ENCODE data around the gene ANKRD65. TPM values are rescaled to one million over a fixed set of nuclear protein-coding genes. Genes with fewer than 3 reads are reported as not detected.
A peak's percentile ranks its signal among the peaks of the same experiment; 100 is the strongest.

The ANKRD65 gene
- total RNA-seq, 1 experiment from 2014 or later = 14.7 TPM

GRCh38 chr1:1426496-1427105, 5.5 kb upstream of the ANKRD65 start:
- no peak for DNase-seq
- Histone ChIP-seq H4K20me1 (ENCODE audit: insufficient read depth) (no peaks in the 10 kb centered on the region), H3K9me3 (ENCODE audit: insufficient read depth, low read depth) (no peaks in the 10 kb centered on the region), H3K4me1 (replicated peaks; ENCODE audit: insufficient read depth) (peaks cover 38% of the 10 kb centered on the region), H2AFZ (no peak overlapping the region), H3K27me3 (ENCODE audit: insufficient read depth, low read depth) (no peaks in the 10 kb centered on the region), H3K4me3 (no peak overlapping the region), H3K27ac (no peak overlapping the region), H3K79me2 (ENCODE audit: low read depth) (no peaks in the 10 kb centered on the region), H3K9me2 (ENCODE audit: insufficient read depth) (no peaks in the 10 kb centered on the region), H3F3A (ENCODE audit: insufficient read depth, low read depth) (peaks cover 20% of the 10 kb centered on the region; the same call in 1 of the 2 replicates), H3K36me3 (ENCODE audit: low read depth) (no peaks in the 10 kb centered on the region), H3K4me2 (no peak overlapping the region)
- intact Hi-C loops (cut with micrococcal nuclease; ENCODE audit: unreplicated experiment) = no loop called here
- TF ChIP-seq CTCF (conservative IDR thresholded peaks at IDR 0.05) (no peak), EZH2 (IDR thresholded peaks at IDR 0.05; ENCODE audit: low read depth) (no peak)
- ChIA-PET CTCF (interaction anchor here (0.6 kb wide), 1 partner anchor 17 kb away, joined by 3 read pairs; no protein-coding TSS in a partner anchor), POLR2A (ENCODE audit: unreplicated experiment) (interaction anchor here (0.5 kb wide), 1 partner anchor 39 kb away, joined by 3 read pairs; no protein-coding TSS in a partner anchor)
- no TSS peak for BruUV-seq (replicated peaks)

- H3K4me3 ChIP-seq = no peak overlapping the region
- no peaks in the 10 kb centered on the region for H3K9me3 ChIP-seq (ENCODE audit: insufficient read depth, low read depth)
- TF ChIP-seq EZH2 (IDR thresholded peaks at IDR 0.05; ENCODE audit: low read depth) (no peak), CTCF (conservative IDR thresholded peaks at IDR 0.05) (no peak)
- peaks cover 31% of the 10 kb centered on the region for H3K4me1 ChIP-seq (replicated peaks; ENCODE audit: insufficient read depth)
- DNase-seq = peak in 1 of 2 experiments; percentile 49
- intact Hi-C loops (cut with micrococcal nuclease; ENCODE audit: unreplicated experiment) = no loop called here
- no TSS peak for BruUV-seq (replicated peaks)
- H3K36me3 ChIP-seq (ENCODE audit: low read depth) = no peaks in the 10 kb centered on the region
- no peaks in the 10 kb centered on the region for H3K79me2 ChIP-seq (ENCODE audit: low read depth)
- no peak overlapping the region for H3K27ac ChIP-seq
- H3K9me2 ChIP-seq (ENCODE audit: insufficient read depth) = no peaks in the 10 kb centered on the region
- CTCF ChIA-PET = interaction anchor here (0.6 kb wide), 1 partner anchor 16 kb away, joined by 3 read pairs; no protein-coding TSS in a partner anchor
- H3K4me2 ChIP-seq = no peak overlapping the region
- POLR2A ChIA-PET (ENCODE audit: unreplicated experiment) = interaction anchor here (0.5 to 0.7 kb wide), 2 partner anchors 14 to 38 kb away, joined by 3 to 4 read pairs; no protein-coding TSS in a partner anchor
- peaks cover 17% of the 10 kb centered on the region; the same call in 1 of the 2 replicates for H3F3A ChIP-seq (ENCODE audit: insufficient read depth, low read depth)
- H3K27me3 ChIP-seq (ENCODE audit: insufficient read depth, low read depth) = no peaks in the 10 kb centered on the region
- no peak overlapping the region for H2AFZ ChIP-seq
- no peaks in the 10 kb centered on the region for H4K20me1 ChIP-seq (ENCODE audit: insufficient read depth)
Observed at GRCh38 chr1:1425753-1426495, 4.8 kb upstream of the ANKRD65 start.

- Histone ChIP-seq H3K4me3 (no peak overlapping the region), H3K79me2 (ENCODE audit: low read depth) (no peaks in the 10 kb centered on the region), H3K9me2 (ENCODE audit: insufficient read depth) (no peaks in the 10 kb centered on the region), H3K36me3 (ENCODE audit: low read depth) (no peaks in the 10 kb centered on the region), H3K9me3 (ENCODE audit: insufficient read depth, low read depth) (no peaks in the 10 kb centered on the region), H3K4me1 (replicated peaks; ENCODE audit: insufficient read depth) (peaks cover 26% of the 10 kb centered on the region), H3K4me2 (no peak overlapping the region), H3K27ac (no peak overlapping the region), H2AFZ (no peak overlapping the region), H3F3A (ENCODE audit: insufficient read depth, low read depth) (peaks cover 14% of the 10 kb centered on the region; the same call in 1 of the 2 replicates), H3K27me3 (ENCODE audit: insufficient read depth, low read depth) (no peaks in the 10 kb centered on the region), H4K20me1 (ENCODE audit: insufficient read depth) (no peaks in the 10 kb centered on the region)
- no peak for DNase-seq
- CTCF ChIA-PET = no interaction called here
- TF ChIP-seq EZH2 (IDR thresholded peaks at IDR 0.05; ENCODE audit: low read depth) = no peak
- no peak for TF ChIP-seq CTCF (conservative IDR thresholded peaks at IDR 0.05)
- POLR2A ChIA-PET (ENCODE audit: unreplicated experiment) = interaction anchor here (0.7 kb wide), 1 partner anchor 14 kb away, joined by 4 read pairs; no protein-coding TSS in a partner anchor
- intact Hi-C loops (cut with micrococcal nuclease; ENCODE audit: unreplicated experiment) = no loop called here
- BruUV-seq (replicated peaks) = no TSS peak
Observed at GRCh38 chr1:1425426-1425752, 4.3 kb upstream of the ANKRD65 start.

All from PC-9 (cell line).